ENCODE results near the gene TMEM72. TPM values are rescaled to one million over a fixed set of nuclear protein-coding genes. Genes with fewer than 3 reads are reported as not detected.

Gene TMEM72
- total RNA-seq, 1 experiment from 2014 or later, result not detected

DNA sequence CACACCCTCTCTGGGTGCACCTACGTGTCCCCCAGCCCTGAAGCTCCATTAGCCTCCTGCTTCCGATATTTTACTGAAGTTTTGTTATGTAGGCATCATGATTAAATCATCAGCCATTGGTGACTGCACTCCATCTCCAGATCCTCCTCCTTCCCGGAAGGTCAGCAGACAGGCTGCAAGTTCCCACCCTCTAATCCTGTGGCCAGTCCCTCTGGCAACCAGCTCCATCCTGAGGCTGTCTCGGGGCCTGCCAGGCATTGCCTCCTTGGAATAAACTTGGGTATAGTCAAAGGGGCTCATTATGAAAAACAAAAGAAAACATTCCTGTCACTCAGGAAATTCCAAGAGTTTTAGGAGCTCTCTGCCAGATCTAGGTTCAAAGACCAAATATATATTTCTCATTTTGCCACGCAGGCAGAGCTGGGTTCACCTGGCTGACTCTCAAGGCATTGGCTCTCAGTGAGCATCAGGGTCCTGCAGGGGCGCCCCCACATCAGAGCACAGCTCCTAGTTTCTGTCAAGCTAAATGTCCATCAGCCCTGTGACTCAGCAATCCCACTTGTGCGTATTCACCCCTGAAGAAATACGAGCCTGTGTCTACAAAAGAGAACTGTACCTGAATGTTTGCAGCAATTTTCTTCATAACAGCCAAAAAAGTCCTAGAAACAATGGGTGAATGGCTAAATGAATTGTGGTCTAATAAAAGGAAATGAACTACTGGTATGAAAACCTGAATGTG lies 27.4 kb upstream of the TMEM72 start:
- Mint-ChIP-seq H3K9me3 (ENCODE audit: unreplicated experiment) (no peaks in the 10 kb centered on the region), H3K4me3 (ENCODE audit: unreplicated experiment) (no peak overlapping the region), H3K27me3 (ENCODE audit: insufficient read depth, unreplicated experiment) (peaks cover 41% of the 10 kb centered on the region), H3K4me1 (ENCODE audit: low read depth, unreplicated experiment) (no peaks in the 10 kb centered on the region), H3K27ac (ENCODE audit: unreplicated experiment) (no peak overlapping the region), H3K36me3 (ENCODE audit: insufficient read depth, unreplicated experiment) (peaks cover 7% of the 10 kb centered on the region)
- DNase-seq, result no peak
- Histone ChIP-seq H3K9me3 (no peaks in the 10 kb centered on the region), H3K27me3 (replicated peaks; ENCODE audit: control insufficient read depth, insufficient read depth, low read length) (peaks cover 6% of the 10 kb centered on the region), H3K4me1 (no peaks in the 10 kb centered on the region), H3K4me3 (ENCODE audit: low read depth, low read length) (no peak overlapping the region), H3K36me3 (ENCODE audit: control insufficient read depth, insufficient read depth, low read length) (no peaks in the 10 kb centered on the region)
- ChIA-PET CTCF (no interaction called here), POLR2A (no interaction called here)
- no TSS peak for BruUV-seq (replicated peaks)
- TF ChIP-seq, protein P1, sequence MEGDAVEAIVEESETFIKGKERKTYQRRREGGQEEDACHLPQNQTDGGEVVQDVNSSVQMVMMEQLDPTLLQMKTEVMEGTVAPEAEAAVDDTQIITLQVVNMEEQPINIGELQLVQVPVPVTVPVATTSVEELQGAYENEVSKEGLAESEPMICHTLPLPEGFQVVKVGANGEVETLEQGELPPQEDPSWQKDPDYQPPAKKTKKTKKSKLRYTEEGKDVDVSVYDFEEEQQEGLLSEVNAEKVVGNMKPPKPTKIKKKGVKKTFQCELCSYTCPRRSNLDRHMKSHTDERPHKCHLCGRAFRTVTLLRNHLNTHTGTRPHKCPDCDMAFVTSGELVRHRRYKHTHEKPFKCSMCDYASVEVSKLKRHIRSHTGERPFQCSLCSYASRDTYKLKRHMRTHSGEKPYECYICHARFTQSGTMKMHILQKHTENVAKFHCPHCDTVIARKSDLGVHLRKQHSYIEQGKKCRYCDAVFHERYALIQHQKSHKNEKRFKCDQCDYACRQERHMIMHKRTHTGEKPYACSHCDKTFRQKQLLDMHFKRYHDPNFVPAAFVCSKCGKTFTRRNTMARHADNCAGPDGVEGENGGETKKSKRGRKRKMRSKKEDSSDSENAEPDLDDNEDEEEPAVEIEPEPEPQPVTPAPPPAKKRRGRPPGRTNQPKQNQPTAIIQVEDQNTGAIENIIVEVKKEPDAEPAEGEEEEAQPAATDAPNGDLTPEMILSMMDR (IDR thresholded peaks at IDR 0.05; ENCODE audit: insufficient read depth in 1 of 2, low read depth in 1 of 2, low read length in 1 of 2, severe bottlenecking in 1 of 2, unreplicated experiment in 1 of 2), result no peak
- intact Hi-C loops (cut with micrococcal nuclease; ENCODE audit: unreplicated experiment), result no loop called here

DNA sequence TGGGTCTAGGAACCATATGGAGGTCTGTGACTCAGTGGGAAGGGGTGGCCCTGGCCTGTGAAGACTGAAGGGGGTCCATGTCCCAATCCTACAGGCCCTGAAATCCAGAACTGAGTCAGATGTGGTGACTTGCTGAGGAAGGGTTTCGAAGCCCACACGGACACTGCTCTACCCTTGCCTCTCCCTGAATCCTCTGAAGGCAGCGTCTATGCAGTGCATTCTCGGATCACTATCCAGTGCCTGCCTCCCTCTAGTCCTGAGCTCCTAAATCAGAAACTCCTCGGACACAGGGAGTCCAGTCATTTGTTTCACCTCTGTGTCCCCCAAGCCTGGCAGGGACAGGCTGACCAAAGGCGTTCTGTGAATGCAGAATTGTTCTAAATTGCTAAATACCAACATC lies 25.4 kb upstream of the TMEM72 start:
- no peaks in the 10 kb centered on the region for H3K4me1 ChIP-seq
- H3K36me3 ChIP-seq (ENCODE audit: control insufficient read depth, insufficient read depth, low read length), result no peaks in the 10 kb centered on the region
- intact Hi-C loops (cut with micrococcal nuclease; ENCODE audit: unreplicated experiment), result no loop called here
- peaks cover 6% of the 10 kb centered on the region for H3K27me3 ChIP-seq (replicated peaks; ENCODE audit: control insufficient read depth, insufficient read depth, low read length)
- no peak for DNase-seq
- ChIA-PET CTCF (no interaction called here), POLR2A (no interaction called here)
- Mint-ChIP-seq H3K4me3 (ENCODE audit: unreplicated experiment) (no peak overlapping the region), H3K36me3 (ENCODE audit: insufficient read depth, unreplicated experiment) (peaks cover 6% of the 10 kb centered on the region), H3K4me1 (ENCODE audit: low read depth, unreplicated experiment) (no peaks in the 10 kb centered on the region), H3K9me3 (ENCODE audit: unreplicated experiment) (no peaks in the 10 kb centered on the region), H3K27ac (ENCODE audit: unreplicated experiment) (no peak overlapping the region), H3K27me3 (ENCODE audit: insufficient read depth, unreplicated experiment) (peaks cover 25% of the 10 kb centered on the region)
- H3K9me3 ChIP-seq, result no peaks in the 10 kb centered on the region
- H3K4me3 ChIP-seq (ENCODE audit: low read depth, low read length), result no peak overlapping the region
- TF ChIP-seq, protein P1 (IDR thresholded peaks at IDR 0.05; ENCODE audit: insufficient read depth in 1 of 2, low read depth in 1 of 2, low read length in 1 of 2, severe bottlenecking in 1 of 2, unreplicated experiment in 1 of 2), result no peak
- BruUV-seq (replicated peaks), result no TSS peak

DNA sequence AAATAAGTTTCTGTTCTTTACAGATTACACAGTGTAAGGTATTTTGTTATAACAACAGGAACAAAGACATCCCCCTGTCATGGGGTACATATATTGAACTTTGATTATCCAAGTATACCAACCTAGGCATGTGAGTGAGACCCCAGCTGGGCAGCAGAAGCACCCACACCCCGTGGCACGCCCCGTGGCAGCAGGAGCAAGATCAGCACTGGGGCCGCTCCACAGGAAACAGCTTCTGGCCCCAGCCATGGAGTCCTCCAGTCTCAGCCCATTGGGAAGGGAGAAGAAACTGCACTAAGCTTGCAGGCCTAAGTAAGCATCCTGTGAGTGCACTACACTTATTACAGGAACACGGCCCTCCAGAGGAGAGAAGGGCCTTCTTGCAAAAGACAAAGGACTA lies 24.2 kb upstream of the TMEM72 start:
- H3K27me3 ChIP-seq (replicated peaks; ENCODE audit: control insufficient read depth, insufficient read depth, low read length), result peaks cover 2% of the 10 kb centered on the region
- H3K36me3 ChIP-seq (ENCODE audit: control insufficient read depth, insufficient read depth, low read length), result no peaks in the 10 kb centered on the region
- no peak for DNase-seq
- intact Hi-C loops (cut with micrococcal nuclease; ENCODE audit: unreplicated experiment), result no loop called here
- BruUV-seq (replicated peaks), result no TSS peak
- POLR2A ChIA-PET, result no interaction called here
- Mint-ChIP-seq H3K4me1 (ENCODE audit: low read depth, unreplicated experiment) (no peaks in the 10 kb centered on the region), H3K9me3 (ENCODE audit: unreplicated experiment) (no peaks in the 10 kb centered on the region), H3K4me3 (ENCODE audit: unreplicated experiment) (no peak overlapping the region), H3K27me3 (ENCODE audit: insufficient read depth, unreplicated experiment) (peaks cover 25% of the 10 kb centered on the region), H3K27ac (ENCODE audit: unreplicated experiment) (no peak overlapping the region), H3K36me3 (ENCODE audit: insufficient read depth, unreplicated experiment) (peaks cover 6% of the 10 kb centered on the region)
- H3K4me3 ChIP-seq (ENCODE audit: low read depth, low read length), result no peak overlapping the region
- H3K4me1 ChIP-seq, result no peaks in the 10 kb centered on the region
- TF ChIP-seq, protein P1 (IDR thresholded peaks at IDR 0.05; ENCODE audit: insufficient read depth in 1 of 2, low read depth in 1 of 2, low read length in 1 of 2, severe bottlenecking in 1 of 2, unreplicated experiment in 1 of 2), result no peak
- CTCF ChIA-PET, result no interaction called here
- no peaks in the 10 kb centered on the region for H3K9me3 ChIP-seq
